GM13976 (cell line): ENCODE results near the gene CHN1.

Source experiments
- DNase-seq: peaks from one replicate; pipeline ENCODE4 v3.0.0; 2012; ENCODE audit warnings: low spot score
- in situ Hi-C: fragments of 300-500 bp; cut with MboI; formaldehyde crosslinking; loops from one replicate; pipeline ENCODE4 v1.12.0; 2022; ENCODE audit warnings: low sequenced_read_pairs, mixed read lengths, inconsistent platforms; ENCODE audit not compliant: unreplicated experiment
- TF ChIP-seq, protein P1 (sequence below): IDR thresholded peaks from 2 replicates; pipeline ENCODE4 v1.5.1; 2012; ENCODE audit warnings: borderline replicate concordance, mild to moderate bottlenecking; ENCODE audit not compliant: insufficient read depth; ENCODE audit errors: extremely low read depth, missing control alignments, control extremely low read depth

The CHN1 gene

DNA sequence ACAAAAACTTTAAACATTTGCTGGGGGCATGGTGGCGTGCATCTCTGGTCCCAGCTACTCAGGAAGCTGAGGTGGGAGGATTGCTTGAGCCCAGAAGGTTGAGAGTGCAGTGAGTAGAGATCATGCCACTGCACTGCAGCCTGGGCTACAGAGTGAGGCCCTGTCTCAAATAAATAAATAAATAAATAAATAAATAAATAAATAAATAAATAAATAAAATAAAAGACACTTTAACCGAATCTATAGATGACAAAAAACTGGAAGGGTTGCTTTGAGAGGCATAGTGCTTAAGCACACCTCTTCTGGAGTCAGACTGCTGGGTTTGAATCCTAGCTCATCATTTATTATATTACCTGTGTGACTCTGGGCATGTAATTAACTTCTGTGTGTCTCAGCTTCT lies 21.2 kb upstream of the CHN1 start:
- TF ChIP-seq, protein P1, sequence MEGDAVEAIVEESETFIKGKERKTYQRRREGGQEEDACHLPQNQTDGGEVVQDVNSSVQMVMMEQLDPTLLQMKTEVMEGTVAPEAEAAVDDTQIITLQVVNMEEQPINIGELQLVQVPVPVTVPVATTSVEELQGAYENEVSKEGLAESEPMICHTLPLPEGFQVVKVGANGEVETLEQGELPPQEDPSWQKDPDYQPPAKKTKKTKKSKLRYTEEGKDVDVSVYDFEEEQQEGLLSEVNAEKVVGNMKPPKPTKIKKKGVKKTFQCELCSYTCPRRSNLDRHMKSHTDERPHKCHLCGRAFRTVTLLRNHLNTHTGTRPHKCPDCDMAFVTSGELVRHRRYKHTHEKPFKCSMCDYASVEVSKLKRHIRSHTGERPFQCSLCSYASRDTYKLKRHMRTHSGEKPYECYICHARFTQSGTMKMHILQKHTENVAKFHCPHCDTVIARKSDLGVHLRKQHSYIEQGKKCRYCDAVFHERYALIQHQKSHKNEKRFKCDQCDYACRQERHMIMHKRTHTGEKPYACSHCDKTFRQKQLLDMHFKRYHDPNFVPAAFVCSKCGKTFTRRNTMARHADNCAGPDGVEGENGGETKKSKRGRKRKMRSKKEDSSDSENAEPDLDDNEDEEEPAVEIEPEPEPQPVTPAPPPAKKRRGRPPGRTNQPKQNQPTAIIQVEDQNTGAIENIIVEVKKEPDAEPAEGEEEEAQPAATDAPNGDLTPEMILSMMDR, result no peak
- no peak for DNase-seq
- in situ Hi-C loops, result loop anchor here (25.0 kb wide), 1 partner anchor 261 kb away; no protein-coding TSS in a partner anchor

DNA sequence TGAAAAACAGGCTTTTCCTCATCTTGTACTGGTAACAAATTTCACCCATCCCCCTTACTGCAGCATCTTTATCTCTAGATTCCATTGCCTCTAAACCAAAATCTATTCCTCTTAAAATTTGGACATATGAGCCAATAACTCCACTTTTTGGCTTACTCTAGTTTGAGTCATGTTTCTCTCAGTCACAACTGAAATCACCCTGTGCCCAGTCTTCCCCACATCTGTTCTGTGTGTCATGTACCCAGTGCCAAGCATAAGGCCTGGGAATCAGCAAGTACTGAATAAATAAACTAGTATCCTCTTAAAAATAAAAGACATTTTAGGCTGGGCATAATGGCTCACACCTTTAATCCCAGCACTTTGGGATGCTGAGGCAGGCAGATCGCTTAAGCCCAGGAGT lies 20.8 kb upstream of the CHN1 start:
- DNase-seq, result no peak
- TF ChIP-seq, protein P1, result no peak
- in situ Hi-C loops, result loop anchor here (25.0 kb wide), 1 partner anchor 261 kb away; no protein-coding TSS in a partner anchor

DNA sequence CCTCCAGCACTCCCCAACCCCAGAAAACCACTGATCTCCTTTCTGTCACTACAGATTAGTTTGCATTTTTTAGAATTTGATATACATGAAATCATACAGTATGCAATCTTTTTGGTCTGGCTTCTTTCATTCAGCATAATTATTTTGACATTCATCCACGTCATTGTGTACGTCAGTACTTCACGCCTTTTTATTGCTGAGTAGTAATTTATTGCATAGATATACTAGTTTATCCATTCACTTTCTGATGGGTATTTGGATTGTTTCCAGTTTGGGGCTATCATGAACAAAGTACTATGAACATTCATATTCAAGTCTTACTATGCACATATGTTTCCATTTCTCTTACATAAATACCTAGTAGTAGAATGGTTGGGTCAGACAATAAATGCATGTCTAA lies 20.1 kb upstream of the CHN1 start:
- DNase-seq, result no peak
- TF ChIP-seq, protein P1, result no peak
- in situ Hi-C loops, result loop anchor here (25.0 kb wide), 1 partner anchor 262 kb away; no protein-coding TSS in a partner anchor

DNA sequence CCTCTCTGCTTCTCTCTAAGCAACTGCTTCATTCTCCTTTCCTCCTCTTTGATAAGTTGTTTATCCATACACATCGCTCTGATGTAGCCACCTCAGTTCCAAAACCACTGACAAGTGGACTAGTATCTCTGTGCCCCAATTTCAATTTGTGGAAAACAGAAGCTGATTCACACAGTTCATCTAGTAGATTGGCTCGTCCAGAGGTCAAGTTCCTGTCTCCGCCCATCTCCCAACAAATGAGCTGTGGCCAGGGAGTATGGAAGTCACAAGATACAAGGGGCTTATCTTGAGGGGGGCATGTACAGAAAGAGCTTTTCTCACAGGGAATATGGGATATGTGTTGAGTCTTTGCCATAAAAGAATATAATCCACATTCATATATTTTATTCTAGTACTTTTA lies 17.7 kb upstream of the CHN1 start:
- in situ Hi-C loops, result no loop called here
- TF ChIP-seq, protein P1, result no peak
- DNase-seq, result no peak

DNA sequence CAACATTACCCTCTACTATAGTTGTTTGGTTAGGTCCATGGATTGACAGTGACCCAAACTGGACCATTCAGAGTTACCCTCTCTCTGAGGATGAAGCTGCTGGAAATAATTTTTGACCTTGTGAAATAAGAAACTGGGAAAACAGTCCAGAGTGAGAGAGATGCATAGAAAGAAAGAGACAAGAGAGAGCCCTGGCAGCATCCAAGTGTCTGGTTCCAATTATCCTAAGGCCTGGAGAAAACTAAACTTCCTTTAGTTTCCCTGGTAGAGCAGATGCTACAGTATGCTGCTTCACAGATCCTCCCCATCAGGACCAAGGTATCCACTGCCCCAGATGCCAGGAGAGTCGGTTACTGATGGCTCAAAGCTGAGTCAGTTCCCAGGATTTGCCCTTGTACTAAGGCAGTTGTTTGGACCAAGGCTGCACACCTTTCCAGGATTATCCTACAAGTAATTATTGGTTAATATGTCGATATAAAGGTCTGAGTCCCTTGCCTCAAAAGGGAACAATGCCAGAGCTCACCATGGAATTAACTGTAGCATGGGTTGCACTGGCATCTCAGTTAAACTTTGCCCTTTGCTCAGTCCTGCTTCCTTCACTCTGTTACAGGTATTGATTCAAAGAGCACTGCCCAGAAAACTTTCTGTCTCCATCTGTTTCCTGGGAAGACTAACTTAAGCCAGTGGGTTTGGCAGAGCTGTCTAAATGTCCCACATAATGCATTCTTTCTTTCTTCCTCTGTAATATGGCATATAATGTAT lies 14.6 kb upstream of the CHN1 start:
- in situ Hi-C loops, result no loop called here
- DNase-seq, result no peak
- TF ChIP-seq, protein P1, result no peak

DNA sequence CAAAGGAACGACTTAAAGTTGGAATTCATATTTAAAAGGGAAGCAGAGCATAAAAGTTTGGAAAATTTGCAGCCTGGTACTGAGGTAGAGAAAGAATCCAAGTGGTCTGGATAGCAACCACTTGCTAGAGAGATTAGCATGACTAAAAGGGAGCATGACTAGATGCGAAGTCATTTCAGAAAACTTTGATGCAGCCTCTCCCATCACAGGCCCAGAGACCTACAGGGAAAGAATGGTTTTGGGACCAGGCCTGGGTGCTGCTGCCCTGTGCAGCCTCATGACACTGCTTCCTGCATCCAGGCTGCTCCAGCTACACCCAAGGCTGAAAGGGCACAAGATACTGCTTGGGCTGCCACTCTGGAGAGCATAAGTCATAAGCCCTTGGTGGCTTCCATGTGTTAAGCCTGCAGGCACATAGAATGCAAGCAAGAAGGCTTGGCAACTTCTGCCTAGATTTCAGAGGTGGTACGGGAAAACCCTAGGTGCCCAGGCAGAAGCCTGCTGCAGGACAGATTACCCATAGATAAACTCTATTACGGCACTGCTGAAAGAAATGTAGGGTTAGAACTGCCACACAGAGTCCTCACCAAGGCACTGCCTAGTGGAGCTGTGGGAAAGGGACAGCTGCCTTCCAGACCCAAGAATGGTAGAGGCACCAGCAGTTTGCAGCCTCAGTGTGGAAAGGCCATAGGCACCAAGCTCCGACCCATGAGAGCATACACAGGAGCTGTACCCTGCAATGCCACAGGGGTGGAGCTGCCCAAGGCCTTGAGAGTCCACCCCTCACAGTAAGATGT lies 12.6 kb upstream of the CHN1 start:
- in situ Hi-C loops, result no loop called here
- no peak for DNase-seq
- TF ChIP-seq, protein P1, result no peak
